ENCODE measurements around the gene RIT2. TPM values are rescaled to one million over a fixed set of nuclear protein-coding genes. Genes with fewer than 3 reads are reported as not detected.

The RIT2 gene
- total RNA-seq, 1 experiment from 2014 or later = not detected

GRCh38 chr18:43013486-43013885, 102.0 kb downstream of the RIT2 start:
- no TSS peak for BruUV-seq (replicated peaks)
- H3K36me3 ChIP-seq (ENCODE audit: control insufficient read depth, insufficient read depth, low read length) = no peaks in the 10 kb centered on the region
- no peak for DNase-seq
- CTCF ChIA-PET = no interaction called here
- Mint-ChIP-seq H3K27ac (ENCODE audit: unreplicated experiment) (no peak overlapping the region), H3K4me3 (ENCODE audit: unreplicated experiment) (no peak overlapping the region), H3K36me3 (ENCODE audit: insufficient read depth, unreplicated experiment) (no peaks in the 10 kb centered on the region), H3K27me3 (ENCODE audit: insufficient read depth, unreplicated experiment) (no peaks in the 10 kb centered on the region), H3K9me3 (ENCODE audit: unreplicated experiment) (no peaks in the 10 kb centered on the region), H3K4me1 (ENCODE audit: low read depth, unreplicated experiment) (no peaks in the 10 kb centered on the region)
- no peak overlapping the region for H3K4me3 ChIP-seq (ENCODE audit: low read depth, low read length)
- intact Hi-C loops (cut with micrococcal nuclease; ENCODE audit: unreplicated experiment) = no loop called here
- no peaks in the 10 kb centered on the region for H3K27me3 ChIP-seq (replicated peaks; ENCODE audit: control insufficient read depth, insufficient read depth, low read length)
- H3K4me1 ChIP-seq = no peaks in the 10 kb centered on the region
- H3K9me3 ChIP-seq = no peaks in the 10 kb centered on the region
- POLR2A ChIA-PET = no interaction called here
- no peak for TF ChIP-seq CTCF (IDR thresholded peaks at IDR 0.05; ENCODE audit: insufficient read depth in 1 of 2, low read depth in 1 of 2, low read length in 1 of 2, severe bottlenecking in 1 of 2, unreplicated experiment in 1 of 2)

GRCh38 chr18:43012951-43013350, 102.5 kb downstream of the RIT2 start:
- DNase-seq = no peak
- H3K27ac Mint-ChIP-seq (ENCODE audit: unreplicated experiment) = no peak overlapping the region
- Histone ChIP-seq H3K4me3 (ENCODE audit: low read depth, low read length) (no peak overlapping the region), H3K9me3 (no peaks in the 10 kb centered on the region), H3K36me3 (ENCODE audit: control insufficient read depth, insufficient read depth, low read length) (no peaks in the 10 kb centered on the region), H3K27me3 (replicated peaks; ENCODE audit: control insufficient read depth, insufficient read depth, low read length) (no peaks in the 10 kb centered on the region), H3K4me1 (no peaks in the 10 kb centered on the region)
- no peak overlapping the region for H3K4me3 Mint-ChIP-seq (ENCODE audit: unreplicated experiment)
- no peaks in the 10 kb centered on the region for H3K4me1 Mint-ChIP-seq (ENCODE audit: low read depth, unreplicated experiment)
- intact Hi-C loops (cut with micrococcal nuclease; ENCODE audit: unreplicated experiment) = no loop called here
- no peaks in the 10 kb centered on the region for H3K9me3 Mint-ChIP-seq (ENCODE audit: unreplicated experiment)
- no peak for TF ChIP-seq CTCF (IDR thresholded peaks at IDR 0.05; ENCODE audit: insufficient read depth in 1 of 2, low read depth in 1 of 2, low read length in 1 of 2, severe bottlenecking in 1 of 2, unreplicated experiment in 1 of 2)
- ChIA-PET CTCF (no interaction called here), POLR2A (no interaction called here)
- H3K36me3 Mint-ChIP-seq (ENCODE audit: insufficient read depth, unreplicated experiment) = no peaks in the 10 kb centered on the region
- no peaks in the 10 kb centered on the region for H3K27me3 Mint-ChIP-seq (ENCODE audit: insufficient read depth, unreplicated experiment)
- BruUV-seq (replicated peaks) = no TSS peak

GRCh38 chr18:43010611-43011010, 104.9 kb downstream of the RIT2 start:
- CTCF ChIA-PET = interaction anchor here (0.5 kb wide), 1 partner anchor 166 kb away, joined by 5 read pairs; no protein-coding TSS in a partner anchor
- Histone ChIP-seq H3K27me3 (replicated peaks; ENCODE audit: control insufficient read depth, insufficient read depth, low read length) (no peaks in the 10 kb centered on the region), H3K9me3 (no peaks in the 10 kb centered on the region), H3K4me1 (no peaks in the 10 kb centered on the region), H3K4me3 (ENCODE audit: low read depth, low read length) (no peak overlapping the region), H3K36me3 (ENCODE audit: control insufficient read depth, insufficient read depth, low read length) (no peaks in the 10 kb centered on the region)
- BruUV-seq (replicated peaks) = no TSS peak
- POLR2A ChIA-PET = no interaction called here
- no peaks in the 10 kb centered on the region for H3K9me3 Mint-ChIP-seq (ENCODE audit: unreplicated experiment)
- H3K4me3 Mint-ChIP-seq (ENCODE audit: unreplicated experiment) = no peak overlapping the region
- no peak for TF ChIP-seq CTCF (IDR thresholded peaks at IDR 0.05; ENCODE audit: insufficient read depth in 1 of 2, low read depth in 1 of 2, low read length in 1 of 2, severe bottlenecking in 1 of 2, unreplicated experiment in 1 of 2)
- H3K27me3 Mint-ChIP-seq (ENCODE audit: insufficient read depth, unreplicated experiment) = peaks cover 7% of the 10 kb centered on the region
- intact Hi-C loops (cut with micrococcal nuclease; ENCODE audit: unreplicated experiment) = no loop called here
- no peak overlapping the region for H3K27ac Mint-ChIP-seq (ENCODE audit: unreplicated experiment)
- DNase-seq = no peak
- no peaks in the 10 kb centered on the region for H3K36me3 Mint-ChIP-seq (ENCODE audit: insufficient read depth, unreplicated experiment)
- H3K4me1 Mint-ChIP-seq (ENCODE audit: low read depth, unreplicated experiment) = no peaks in the 10 kb centered on the region
